NCI-H2227 (cell line): ENCODE results near the gene BNIP1.

Experiments used
- DNase-seq: peaks from one replicate; lab custom pipeline; 2025; ENCODE audit not compliant: unreplicated experiment; lab: John Stamatoyannopoulos, UW

The BNIP1 gene

GRCh38 chr5:173210877-173211276, 66.5 kb downstream of the BNIP1 start:
- no peak for DNase-seq

DNA sequence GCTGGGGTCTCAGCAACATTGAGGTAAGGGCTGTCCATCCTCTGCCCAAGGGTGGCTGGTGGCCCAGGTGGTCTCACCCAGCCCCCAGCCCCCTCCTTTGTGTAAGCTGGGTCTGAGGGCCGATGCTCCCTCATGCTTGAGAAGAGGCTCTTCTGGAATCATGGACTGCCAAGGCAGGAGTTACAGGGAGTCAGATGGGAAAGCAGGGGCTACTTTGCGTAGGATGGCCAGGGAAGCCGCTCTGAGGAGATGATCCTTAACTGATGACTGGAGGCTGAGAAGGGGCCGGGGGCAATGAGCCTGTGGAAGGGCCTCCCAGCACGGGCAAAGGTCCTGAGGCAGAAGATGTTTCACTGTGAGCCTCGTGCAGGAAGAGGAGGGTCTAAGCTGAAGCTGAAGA, 67.0 kb downstream of the BNIP1 start:
- DNase-seq = no peak

DNA sequence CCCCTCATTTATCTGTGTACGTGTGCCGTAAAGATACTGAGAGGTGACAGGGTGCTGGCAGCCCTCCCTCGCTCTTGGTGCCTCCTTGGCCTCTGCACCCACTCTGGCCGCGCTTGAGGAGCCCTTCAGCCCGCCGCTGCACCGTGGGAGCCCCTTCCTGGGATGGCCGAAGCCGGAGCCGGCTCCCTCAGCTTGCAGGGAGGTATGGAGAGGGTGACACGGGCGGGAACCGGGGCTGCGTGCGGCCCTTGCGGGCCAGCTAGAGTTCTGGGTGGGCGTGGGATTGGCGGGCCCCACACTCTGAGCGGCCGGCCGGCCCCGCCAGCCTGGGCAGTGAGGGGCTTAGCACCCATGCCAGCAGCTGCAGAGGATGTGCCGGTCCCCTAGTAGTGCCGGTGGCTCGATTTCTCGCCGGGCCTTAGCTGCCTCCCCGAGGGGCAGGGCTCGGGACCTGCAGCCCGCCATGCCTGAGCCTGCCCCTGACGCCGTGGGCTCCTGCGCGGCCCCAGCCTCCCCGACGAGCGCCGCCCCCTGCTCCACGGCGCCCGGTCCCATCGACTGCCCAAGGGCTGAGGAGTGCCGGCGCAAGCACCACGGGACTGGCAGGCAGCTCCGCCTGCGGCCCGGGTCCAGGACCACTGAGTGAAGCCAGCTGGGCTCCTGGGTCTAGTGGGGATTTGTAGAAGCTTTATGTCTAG, 69.1 kb downstream of the BNIP1 start:
- no peak for DNase-seq
